ENCODE measurements around the gene SPAG7.
A peak's percentile ranks its signal among the peaks of the same experiment; 100 is the strongest.

Gene SPAG7

GRCh38 chr17:5002121-5002788 is 34.6 kb upstream of the SPAG7 start:
- no peak for TF ChIP-seq CTCF (IDR thresholded peaks at IDR 0.05)
- Histone ChIP-seq H3K9me3 (ENCODE audit: control insufficient read depth, low read length) (no peaks in the 10 kb centered on the region), H3K4me2 (ENCODE audit: low read length) (peak overlapping the region; percentile 43), H3K27me3 (ENCODE audit: control insufficient read depth, insufficient read depth, low read length) (no peaks in the 10 kb centered on the region), H3K27ac (no peak overlapping the region), H3K9ac (no peak overlapping the region), H3K4me1 (no peaks in the 10 kb centered on the region), H2AFZ (no peak overlapping the region), H3K36me3 (ENCODE audit: control insufficient read depth, insufficient read depth, low read length) (no peaks in the 10 kb centered on the region), H3K4me3 (ENCODE audit: low read depth, low read length) (peak overlapping the region; percentile 7), H3K79me2 (no peaks in the 10 kb centered on the region)

DNA sequence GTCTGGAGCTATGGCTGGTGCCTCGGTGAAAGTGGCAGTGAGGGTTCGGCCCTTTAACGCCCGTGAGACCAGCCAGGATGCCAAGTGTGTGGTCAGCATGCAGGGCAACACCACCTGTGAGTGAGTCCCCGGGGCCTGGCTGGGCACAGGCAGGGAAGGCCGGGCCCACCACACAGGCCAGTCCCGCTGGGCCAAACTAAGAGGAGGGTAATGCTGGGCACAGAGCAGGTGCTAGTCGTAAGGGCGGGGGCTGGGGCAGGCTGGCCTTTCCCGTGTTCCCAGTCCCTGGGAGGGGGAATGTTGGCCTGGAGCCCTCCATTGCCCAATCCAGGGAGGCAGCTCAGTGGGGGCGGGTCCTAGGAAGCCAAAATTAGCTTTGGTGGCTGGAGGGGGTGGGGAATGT is 32.6 kb upstream of the SPAG7 start:
- Histone ChIP-seq H3K9ac (no peak overlapping the region), H3K27me3 (ENCODE audit: control insufficient read depth, insufficient read depth, low read length) (no peaks in the 10 kb centered on the region), H3K4me3 (ENCODE audit: low read depth, low read length) (no peak overlapping the region), H3K4me2 (ENCODE audit: low read length) (peak overlapping the region; percentile 14), H3K4me1 (peaks cover 5% of the 10 kb centered on the region), H3K9me3 (ENCODE audit: control insufficient read depth, low read length) (no peaks in the 10 kb centered on the region), H3K27ac (no peak overlapping the region), H3K36me3 (ENCODE audit: control insufficient read depth, insufficient read depth, low read length) (no peaks in the 10 kb centered on the region), H2AFZ (no peak overlapping the region), H3K79me2 (no peaks in the 10 kb centered on the region)
- TF ChIP-seq CTCF (IDR thresholded peaks at IDR 0.05) = no peak

DNA sequence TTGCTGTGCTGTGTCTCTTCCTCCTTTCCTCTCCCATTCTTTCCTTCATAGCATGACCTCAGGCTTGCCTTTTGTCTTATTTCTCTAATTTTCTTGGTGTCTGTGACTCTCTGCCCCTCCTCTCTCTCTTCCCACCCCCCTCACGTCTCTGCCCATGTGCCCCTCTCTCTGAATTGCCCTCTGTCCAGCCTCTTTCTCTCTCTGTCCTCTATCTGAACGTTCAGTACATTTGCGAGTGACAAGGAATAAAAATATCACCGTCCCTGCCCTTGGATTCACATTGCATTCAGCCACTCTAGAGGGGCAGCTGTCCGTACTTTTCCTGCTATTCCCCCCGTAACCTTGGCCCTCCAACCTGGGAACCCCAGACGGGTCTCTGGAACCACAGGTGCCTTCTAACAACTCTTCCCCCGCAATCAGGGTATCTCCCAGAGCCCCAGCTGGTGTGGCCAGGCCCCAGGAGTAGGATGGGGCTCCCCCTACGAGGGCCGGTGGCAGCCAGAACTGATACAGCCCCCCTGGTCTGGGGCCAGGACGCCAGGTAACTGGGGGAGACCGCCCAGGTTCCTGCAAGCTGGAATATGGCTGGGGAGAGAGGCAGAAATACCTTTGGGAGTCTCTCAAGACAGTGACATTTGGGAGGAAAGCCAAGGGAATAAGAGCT is 31.9 kb upstream of the SPAG7 start:
- TF ChIP-seq CTCF (IDR thresholded peaks at IDR 0.05) = no peak

DNA sequence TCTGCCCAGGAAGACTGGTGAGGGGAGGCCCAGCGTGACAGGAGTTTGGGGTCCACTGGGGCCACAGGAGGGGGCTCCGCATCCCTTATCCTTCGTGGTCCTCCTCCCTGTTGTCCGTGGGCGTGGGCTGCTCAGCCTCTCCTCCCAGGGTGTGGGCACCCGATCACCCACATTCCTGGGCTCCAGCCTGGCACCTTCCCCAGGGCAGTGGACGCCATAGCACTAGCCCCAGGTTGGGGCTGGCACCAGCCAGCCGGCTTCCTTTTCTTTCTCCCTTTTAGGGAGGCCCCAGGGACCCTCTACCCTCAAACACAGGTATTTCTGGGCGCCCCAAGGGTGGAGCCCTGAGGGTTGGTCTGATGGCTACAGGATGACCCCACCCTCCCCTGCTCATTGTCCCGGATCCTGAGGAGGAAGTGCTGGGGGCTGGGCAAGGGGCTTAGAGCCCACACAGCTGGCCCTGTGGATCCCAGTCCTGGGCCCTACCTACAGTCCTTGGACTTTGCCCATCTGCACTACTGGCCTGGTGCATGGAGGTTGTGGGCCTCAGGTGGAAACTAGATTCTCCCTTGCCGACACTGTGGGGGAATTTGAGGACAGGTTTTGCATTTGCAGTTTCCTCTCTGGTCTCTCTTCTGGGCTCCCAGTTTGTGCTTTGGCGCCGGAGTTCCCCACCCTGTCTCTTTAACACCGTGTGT is 31.3 kb upstream of the SPAG7 start:
- Histone ChIP-seq H3K36me3 (ENCODE audit: control insufficient read depth, insufficient read depth, low read length) (no peaks in the 10 kb centered on the region), H3K27me3 (ENCODE audit: control insufficient read depth, insufficient read depth, low read length) (no peaks in the 10 kb centered on the region), H3K27ac (peak overlapping the region; percentile 5), H3K9ac (no peak overlapping the region), H3K4me2 (ENCODE audit: low read length) (peak overlapping the region; percentile 95), H3K9me3 (ENCODE audit: control insufficient read depth, low read length) (no peaks in the 10 kb centered on the region), H2AFZ (peak overlapping the region; percentile 5), H3K4me1 (peaks cover 5% of the 10 kb centered on the region), H3K4me3 (ENCODE audit: low read depth, low read length) (peak overlapping the region; percentile 88), H3K79me2 (no peaks in the 10 kb centered on the region)
- no peak for TF ChIP-seq CTCF (IDR thresholded peaks at IDR 0.05)

More for the DNA sequence above, 31.9 kb upstream of the SPAG7 start:
- no peak overlapping the region for H3K9ac ChIP-seq
- no peaks in the 10 kb centered on the region for H3K36me3 ChIP-seq (ENCODE audit: control insufficient read depth, insufficient read depth, low read length)
- no peaks in the 10 kb centered on the region for H3K9me3 ChIP-seq (ENCODE audit: control insufficient read depth, low read length)
- H3K27ac ChIP-seq = no peak overlapping the region
- peak overlapping the region; percentile 88 for H3K4me3 ChIP-seq (ENCODE audit: low read depth, low read length)
- H3K4me2 ChIP-seq (ENCODE audit: low read length) = peak overlapping the region; percentile 95
- H3K27me3 ChIP-seq (ENCODE audit: control insufficient read depth, insufficient read depth, low read length) = no peaks in the 10 kb centered on the region
- H3K79me2 ChIP-seq = no peaks in the 10 kb centered on the region
- no peak overlapping the region for H2AFZ ChIP-seq
- peaks cover 5% of the 10 kb centered on the region for H3K4me1 ChIP-seq

Data from parathyroid adenoma (tissue), 2 donors.